Frontal cortex (tissue), 4 donors: ENCODE results near the gene TET3. TPM values are rescaled to one million over a fixed set of nuclear protein-coding genes. Genes with fewer than 3 reads are reported as not detected.
A peak's percentile ranks its signal among the peaks of the same experiment; 100 is the strongest.

ENCODE experiments used
- DNase-seq, 2 donors: peaks; one replicate each; pipeline ENCODE4 v3.0.0; 2012; ENCODE audit warnings: low spot score in 2 of 2
- FAIRE-seq: peaks from 2 replicates; lab custom pipeline; 2012; peaks lifted over from hg19 to GRCh38; lab: Jason Lieb, UNC
- total RNA-seq: library from RNA; depleted of rRNA; stranded (reverse); fragments of >200 nt; gene quantifications from one replicate; pipeline ENCODE4 v1.2.3, GENCODE V29; 2014
- donor health status: control.
- donor health status: control.
- donor health status: control.

The TET3 gene
- total RNA-seq, 1 donor from 2014 or later, result 15.9 TPM

- FAIRE-seq (no peak), DNase-seq (peak; percentile 91 to 94)
These were observed 18.1 kb downstream of the TET3 start for GRCh38 chr2:74002505-74003421.

DNA sequence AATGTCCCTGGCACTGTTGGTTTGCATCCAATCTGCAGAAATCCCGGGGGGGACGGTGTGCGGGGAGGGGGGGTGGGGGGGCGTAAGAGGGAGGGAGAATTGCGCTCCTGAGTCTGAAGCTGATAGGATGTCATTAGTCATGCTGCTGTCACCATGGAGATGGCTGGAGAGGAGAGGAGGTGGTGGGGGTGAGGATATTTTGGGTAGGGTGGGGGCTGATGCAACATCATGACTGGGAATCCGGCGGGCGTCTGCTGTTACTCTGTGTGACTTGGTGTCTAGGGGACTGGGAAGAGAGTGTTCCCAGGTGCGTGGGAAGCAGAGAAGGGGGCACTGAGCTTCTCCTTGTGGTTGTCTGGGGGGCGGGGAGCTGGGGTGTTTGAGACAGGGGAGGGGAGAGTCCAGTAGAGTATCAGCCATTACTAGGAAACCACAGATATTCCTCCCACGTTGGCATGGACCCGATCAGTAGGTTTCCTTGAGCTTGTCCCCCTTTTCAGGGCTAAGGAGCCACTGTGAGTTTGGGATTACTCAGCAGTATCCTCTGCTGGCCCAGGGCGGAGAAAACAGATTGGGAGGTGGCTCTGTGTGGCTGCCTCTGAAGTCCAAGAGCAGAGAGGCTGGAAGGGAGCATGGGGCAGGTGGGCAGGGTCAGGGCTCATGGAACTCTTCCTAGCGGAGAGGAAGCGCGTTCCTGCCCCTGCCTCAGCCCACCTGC is 18.9 kb downstream of the TET3 start:
- DNase-seq, result peak in 1 of 2 donors; percentile 60
- FAIRE-seq, result no peak

GRCh38 chr2:74004212-74005182 is 19.8 kb downstream of the TET3 start:
- no peak for DNase-seq
- no peak for FAIRE-seq

GRCh38 chr2:74005786-74006185 is 21.1 kb downstream of the TET3 start:
- DNase-seq, result no peak
- FAIRE-seq, result no peak

DNA sequence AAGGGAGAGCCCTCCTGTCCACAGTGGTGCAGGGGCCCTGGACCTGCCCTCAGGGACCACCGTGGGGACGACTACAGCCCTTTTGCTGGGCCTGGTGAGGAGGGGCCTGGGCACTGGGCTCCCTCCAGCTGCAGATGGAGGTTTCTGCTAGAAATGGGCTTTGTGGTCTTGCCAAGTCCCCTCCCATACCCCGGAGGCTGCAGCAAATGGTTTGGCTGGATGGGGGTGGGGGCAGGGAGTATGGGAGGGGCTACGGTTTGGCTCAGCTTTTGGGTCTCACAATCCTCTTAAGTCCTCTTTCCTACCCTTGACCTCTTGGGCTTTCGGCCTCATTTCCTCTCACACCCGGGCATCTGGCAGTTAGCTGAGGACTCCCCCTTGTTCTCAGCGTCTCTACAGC is 21.7 kb downstream of the TET3 start:
- FAIRE-seq (no peak), DNase-seq (no peak)

DNA sequence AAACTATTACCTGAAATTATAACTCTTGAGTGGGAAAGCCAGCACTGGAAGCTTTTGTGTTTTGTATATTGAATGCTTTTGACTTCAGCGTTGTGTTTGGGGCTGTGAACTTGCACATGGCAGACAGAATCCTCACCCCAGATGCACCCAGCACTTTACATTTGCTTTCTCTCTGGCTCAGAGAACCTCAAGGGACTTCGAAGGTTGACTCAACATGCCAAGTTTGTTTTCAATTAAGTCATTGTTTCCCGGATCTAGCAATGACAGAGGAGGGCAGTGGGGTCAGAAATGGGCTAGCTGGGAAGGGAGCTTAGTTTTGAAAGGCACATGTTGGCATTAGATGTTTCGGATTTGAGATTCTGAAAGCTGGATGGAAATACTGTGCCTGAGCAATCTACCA is 22.4 kb downstream of the TET3 start:
- FAIRE-seq, result no peak
- DNase-seq, result no peak

GRCh38 chr2:74007711-74008110 is 23.0 kb downstream of the TET3 start:
- DNase-seq (no peak), FAIRE-seq (no peak)

DNA sequence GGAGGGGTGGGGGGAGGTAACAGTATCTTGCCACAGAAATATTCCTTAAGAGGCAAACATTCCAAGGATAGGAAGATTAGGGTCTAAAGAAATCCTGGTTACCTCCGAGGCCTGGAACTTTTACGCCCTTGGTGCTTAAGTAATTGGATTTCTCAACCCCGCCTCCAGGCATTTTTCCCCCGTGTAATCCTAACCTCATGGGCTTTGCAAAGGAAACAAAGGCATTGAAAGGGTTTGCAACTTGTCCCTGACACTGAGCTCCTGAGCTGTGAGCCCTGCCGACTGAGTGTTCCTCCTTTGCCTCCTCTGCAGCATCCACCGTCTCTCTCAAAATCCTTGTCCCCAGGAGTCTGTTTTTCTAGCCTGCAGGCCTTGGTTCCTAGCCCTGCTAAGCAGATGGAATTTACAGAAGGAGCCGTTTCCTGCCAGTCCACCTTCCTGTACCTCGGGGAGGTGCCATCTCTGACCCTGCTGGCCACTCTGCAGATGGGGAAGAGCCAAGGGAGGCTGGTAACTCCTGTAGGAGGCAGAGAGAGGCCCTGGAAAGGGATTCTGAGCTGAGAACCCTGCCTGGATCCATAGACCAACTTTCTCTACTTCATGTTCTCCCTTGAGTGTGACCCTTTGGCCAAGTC is 24.2 kb downstream of the TET3 start:
- DNase-seq (no peak), FAIRE-seq (no peak)

- FAIRE-seq, result no peak
These were observed 24.9 kb downstream of the TET3 start for GRCh38 chr2:74009577-74009976.

GRCh38 chr2:74010087-74010541 is 25.4 kb downstream of the TET3 start:
- DNase-seq, result no peak
- FAIRE-seq, result no peak

More at GRCh38 chr2:74009577-74009976, 24.9 kb downstream of the TET3 start:
- no peak for DNase-seq

DNA sequence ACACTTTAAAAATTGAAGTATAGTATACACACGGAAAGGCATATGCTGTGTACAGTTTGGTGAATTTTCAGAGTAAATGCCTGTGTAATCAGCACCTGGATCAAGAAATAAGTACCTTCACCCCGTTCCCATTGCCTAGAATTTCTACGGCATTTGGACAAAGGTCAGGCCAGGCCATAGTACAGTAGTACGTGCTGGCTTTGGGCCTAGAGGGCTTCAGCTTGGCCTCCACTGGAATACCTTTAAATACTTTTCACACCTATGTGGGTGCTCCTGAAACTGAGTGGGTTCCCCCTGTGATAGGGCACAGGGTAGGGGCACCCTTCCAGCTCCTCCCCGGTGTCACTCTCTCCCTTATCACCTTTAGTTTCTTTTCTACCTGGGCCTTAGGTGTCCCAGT is 26.5 kb downstream of the TET3 start:
- FAIRE-seq, result no peak

GRCh38 chr2:74014813-74015212 is 30.1 kb downstream of the TET3 start:
- DNase-seq (no peak), FAIRE-seq (no peak)

More for the DNA sequence above, 26.5 kb downstream of the TET3 start:
- DNase-seq, result no peak

- DNase-seq, result no peak
- no peak for FAIRE-seq
These were observed 32.5 kb downstream of the TET3 start for GRCh38 chr2:74017223-74017622.

GRCh38 chr2:74019516-74019915 is 34.8 kb downstream of the TET3 start:
- no peak for FAIRE-seq
- no peak for DNase-seq

DNA sequence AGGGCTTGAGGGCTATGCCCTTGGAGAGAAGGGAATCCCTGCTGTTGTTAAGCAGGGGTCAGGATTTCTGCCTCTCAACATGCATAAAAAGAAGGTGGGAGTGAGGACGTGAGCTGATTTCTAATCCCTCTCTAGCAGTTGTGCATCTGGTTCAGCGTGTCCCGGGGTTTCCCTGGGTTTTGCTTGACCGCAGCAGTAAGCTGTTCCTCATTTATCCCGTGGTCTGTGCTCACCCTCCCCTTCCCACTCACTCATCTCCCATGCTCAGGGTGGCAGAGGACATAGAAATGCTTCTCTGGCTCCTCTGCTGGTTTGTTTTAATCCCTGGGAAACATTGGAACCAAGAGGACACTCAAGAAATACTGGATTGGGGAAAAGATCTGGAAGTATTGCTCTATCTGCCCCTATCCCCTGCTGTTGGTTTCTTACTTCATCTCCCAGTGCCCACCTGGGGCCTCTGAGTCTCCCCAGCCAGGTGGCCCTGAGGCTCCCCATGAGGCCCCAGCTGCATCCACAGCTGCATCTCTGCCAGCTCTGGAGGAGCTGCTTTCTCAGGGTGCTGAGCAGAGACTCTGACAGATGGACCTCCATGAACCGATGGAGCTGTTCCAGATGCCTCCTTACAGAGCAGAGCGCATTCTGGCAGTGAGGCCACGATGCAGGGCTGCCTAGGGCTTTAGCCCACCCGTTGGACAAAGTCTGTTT is 36.1 kb downstream of the TET3 start:
- no peak for FAIRE-seq
- DNase-seq, result peak in 1 of 2 donors; percentile 43

DNA sequence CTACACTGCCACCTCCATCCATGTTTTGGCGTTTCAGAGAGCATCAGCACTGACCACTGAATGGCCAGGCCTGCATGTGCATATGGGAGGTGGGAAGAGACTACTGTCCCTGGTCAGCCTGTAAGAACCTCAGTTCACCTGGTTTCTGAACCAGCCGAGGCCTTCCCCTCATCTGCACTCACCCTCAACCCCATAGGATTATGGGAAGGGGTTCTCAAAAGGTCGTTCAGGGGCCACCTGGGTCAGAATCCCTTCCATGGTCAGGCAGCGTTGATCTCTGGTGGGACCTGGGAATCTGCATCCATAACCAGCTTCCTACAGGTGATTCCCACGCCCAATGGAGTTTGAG is 36.7 kb downstream of the TET3 start:
- no peak for FAIRE-seq
- no peak for DNase-seq

DNA sequence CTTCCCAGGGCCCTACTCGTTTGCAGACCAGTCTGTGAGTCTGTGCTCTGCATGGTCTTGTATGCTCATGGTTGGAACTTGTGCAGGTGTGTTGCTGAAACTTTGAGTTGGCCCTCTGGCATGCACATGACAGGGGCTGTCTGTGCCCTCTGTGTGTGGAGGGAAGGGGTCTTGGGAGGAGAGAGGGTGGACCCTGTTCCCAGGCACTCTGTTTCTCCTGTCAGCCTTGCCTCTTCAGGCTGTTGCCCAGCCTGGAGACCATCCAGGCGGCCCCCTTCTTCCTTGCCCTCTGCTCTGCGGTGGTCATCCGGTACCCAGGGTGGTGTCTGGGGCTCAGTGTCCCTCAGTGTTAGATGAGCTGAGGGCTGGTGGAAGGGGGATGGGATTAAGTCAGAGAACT is 39.5 kb downstream of the TET3 start:
- FAIRE-seq (no peak), DNase-seq (no peak)

- DNase-seq, result no peak
- no peak for FAIRE-seq
These were observed 41.4 kb downstream of the TET3 start for GRCh38 chr2:74025971-74026612.
